Neuronal stem cell (in vitro differentiated cells): ENCODE measurements around the gene CFAP221. TPM values are rescaled to one million over a fixed set of nuclear protein-coding genes. Genes with fewer than 3 reads are reported as not detected.

Source experiments
- DNase-seq: peaks from one replicate; pipeline ENCODE4 v3.0.0-alpha.2; 2013; ENCODE audit warnings: low spot score
- H2AFZ ChIP-seq: one replicate; pipeline ENCODE4 v1.6.1; 2013; ENCODE audit warnings: mild to moderate bottlenecking, low read length, inconsistent platforms
- H2AK5ac ChIP-seq: 2 replicates; pipeline ENCODE4 v1.6.1; 2013; ENCODE audit warnings: low read depth, mild to moderate bottlenecking, inconsistent platforms, low read length, moderate library complexity, mixed read lengths
- H2BK120ac ChIP-seq: 2 replicates; pipeline ENCODE4 v1.6.1; 2013; ENCODE audit warnings: low read depth, mild to moderate bottlenecking, inconsistent platforms, low read length, moderate library complexity, mixed read lengths
- H2BK12ac ChIP-seq: one replicate; pipeline ENCODE4 v1.6.1; 2013; ENCODE audit warnings: low read length, inconsistent platforms
- H2BK15ac ChIP-seq: 2 replicates; pipeline ENCODE4 v1.6.1; 2013; ENCODE audit warnings: mild to moderate bottlenecking, low read length, inconsistent platforms, mixed read lengths
- H2BK5ac ChIP-seq: one replicate; pipeline ENCODE4 v1.6.1; 2013; ENCODE audit warnings: inconsistent platforms, mild to moderate bottlenecking, low read length, moderate library complexity
- H3K14ac ChIP-seq: one replicate; pipeline ENCODE4 v1.6.1; 2013; ENCODE audit warnings: low read length, inconsistent platforms
- H3K18ac ChIP-seq: 2 replicates; pipeline ENCODE4 v1.6.1; 2013; ENCODE audit warnings: low read length, inconsistent platforms
- H3K23ac ChIP-seq: 2 replicates; pipeline ENCODE4 v1.6.1; 2013; ENCODE audit warnings: low read depth, mild to moderate bottlenecking, mixed read lengths, low read length, inconsistent platforms; ENCODE audit not compliant: poor library complexity
- H3K27ac ChIP-seq: replicated peaks from 3 replicates; pipeline ENCODE4 v1.5.1; 2013; ENCODE audit warnings: low read length, inconsistent platforms
- H3K27me3 ChIP-seq, 3 experiments: 2 replicates each; pipeline ENCODE4 v1.6.1; 2013; ENCODE audit warnings: low read length in 3 of 3, mild to moderate bottlenecking in 2 of 3, inconsistent platforms in 1 of 3, low read depth in 1 of 3, mixed read lengths in 1 of 3, moderate library complexity in 1 of 3; ENCODE audit not compliant: control insufficient read depth in 3 of 3, insufficient read depth in 3 of 3
- H3K36me3 ChIP-seq, 2 donors: replicated peaks in 1 of 2; 2 replicates each; pipeline ENCODE4 v1.6.1; 2013; ENCODE audit warnings: low read length in 2 of 2; ENCODE audit not compliant: control insufficient read depth in 2 of 2, insufficient read depth in 2 of 2
- H3K4ac ChIP-seq: 2 replicates; pipeline ENCODE4 v1.6.1; 2013; ENCODE audit warnings: inconsistent platforms, mild to moderate bottlenecking, low read length, moderate library complexity
- H3K4me1 ChIP-seq, 2 donors: 1 replicate in 1 of 2; 2 replicates in 1 of 2; pipeline ENCODE4 v1.6.1; 2013; ENCODE audit warnings: low read length in 2 of 2, low read depth in 1 of 2; ENCODE audit not compliant: control insufficient read depth in 2 of 2, insufficient read depth in 1 of 2
- H3K4me2 ChIP-seq: one replicate; pipeline ENCODE4 v1.6.1; 2013; ENCODE audit warnings: mild to moderate bottlenecking, low read length, inconsistent platforms; ENCODE audit not compliant: insufficient read depth, poor library complexity, severe bottlenecking
- H3K4me3 ChIP-seq, 2 donors: 2 replicates each; pipeline ENCODE4 v1.5.1; 2013; ENCODE audit warnings: low read length in 2 of 2, mild to moderate bottlenecking in 2 of 2, inconsistent platforms in 1 of 2, moderate library complexity in 1 of 2
- H3K79me1 ChIP-seq: one replicate; pipeline ENCODE4 v1.6.1; 2013; ENCODE audit warnings: low read depth, mild to moderate bottlenecking, inconsistent platforms, low read length, moderate library complexity
- H3K9ac ChIP-seq: one replicate; pipeline ENCODE4 v1.6.1; 2013; ENCODE audit warnings: mild to moderate bottlenecking, low read depth, low read length, inconsistent platforms; ENCODE audit not compliant: poor library complexity
- H3K9me3 ChIP-seq, 2 donors: replicated peaks in 1 of 2; 2 replicates each; pipeline versions ENCODE3 to v1.6.1; 2013; ENCODE audit warnings: low read length in 2 of 2, mild to moderate bottlenecking in 2 of 2, inconsistent platforms in 1 of 2, low read depth in 1 of 2, mixed read lengths in 1 of 2, moderate library complexity in 1 of 2; ENCODE audit not compliant: control insufficient read depth in 2 of 2, insufficient read depth in 1 of 2
- H4K8ac ChIP-seq: one replicate; pipeline ENCODE4 v1.6.1; 2013; ENCODE audit warnings: low read depth, mild to moderate bottlenecking, inconsistent platforms, low read length, moderate library complexity
- H4K91ac ChIP-seq: one replicate; pipeline ENCODE4 v1.6.1; 2013; ENCODE audit warnings: low read length, low read depth, mild to moderate bottlenecking, inconsistent platforms; ENCODE audit not compliant: poor library complexity
- WGBS, 2 donors: extraction: QIAGEN DNeasy Blood & Tissue Kit; methylation state at CpG; one replicate each; pipeline ENCODE4 v1.1.7; 2013; ENCODE audit warnings: missing lambda C conversion rate in 2 of 2, mixed read lengths in 1 of 2; ENCODE audit not compliant: insufficient read length in 2 of 2, insufficient replicate concordance in 1 of 2; ENCODE audit errors: extremely low coverage in 2 of 2; 5-methylcytosine and 5-hydroxymethylcytosine counted together
- polyA plus RNA-seq, 2 experiments: library from polyadenylated mRNA; stranded (reverse); fragments of 200-250 nt; gene quantifications; one replicate each; pipeline ENCODE4 v1.2.3, GENCODE V29; 2013

The CFAP221 gene
- polyA plus RNA-seq (2013, experiment 1 of 2): 2.2 TPM
- polyA plus RNA-seq (2013, experiment 2 of 2): 2.8 TPM

GRCh38 chr2:119544075-119544938, at the start of gene CFAP221:
Gene CFAP221 (plus strand): TSS chr2:119544449. CDS start chr2:119546132, 1,683 bp downstream.
- H3K4me1 ChIP-seq: peaks cover 10 to 22% of the 10 kb centered on the region in 2 donors

GRCh38 chr2:119495948-119496347, 48.3 kb upstream of the CFAP221 start:
- Histone ChIP-seq H4K8ac (no peak overlapping the region), H3K4ac (no peak overlapping the region), H3K4me2 (no peak overlapping the region), H3K4me3 (no peak overlapping the region), H3K14ac (no peak overlapping the region), H3K79me1 (no peaks in the 10 kb centered on the region), H3K36me3 (no peaks in the 10 kb centered on the region), H2BK120ac (no peak overlapping the region), H3K4me1 (peaks cover 0 to 4% of the 10 kb centered on the region in 2 donors), H2BK12ac (no peak overlapping the region), H2BK15ac (no peak overlapping the region), H3K27ac (no peak overlapping the region), H3K23ac (no peak overlapping the region), H3K9me3 (peaks cover 1 to 11% of the 10 kb centered on the region in 2 donors), H2BK5ac (no peak overlapping the region), H2AFZ (no peak overlapping the region), H3K9ac (no peak overlapping the region), H2AK5ac (no peak overlapping the region), H3K18ac (no peak overlapping the region), H4K91ac (no peak overlapping the region), H3K27me3 (peaks cover 0 to 5% (median 0%) of the 10 kb centered on the region in 3 experiments)
- DNase-seq: no peak
- no CpG with 5 or more reads among the region's 2 CpGs for WGBS, 2 donors

More at GRCh38 chr2:119544075-119544938, at the start of gene CFAP221:
- no peak within 1 kb of the TSS for H2BK5ac ChIP-seq
- DNase-seq: peak; percentile 85
- no peak within 1 kb of the TSS for H2AK5ac ChIP-seq
- peak within 1 kb of the TSS; percentile 53 for H2BK12ac ChIP-seq
- peak within 1 kb of the TSS; percentile 86 for H3K14ac ChIP-seq
- H4K8ac ChIP-seq: no peak within 1 kb of the TSS
- peak within 1 kb of the TSS; percentile 91 for H3K9ac ChIP-seq
- H3K4me2 ChIP-seq: peak within 1 kb of the TSS; percentile 81
- peaks cover 1 to 33% of the 10 kb centered on the region in 2 donors for H3K36me3 ChIP-seq
- H3K27me3 ChIP-seq: no peaks in the 10 kb centered on the region
- H3K27ac ChIP-seq: peak within 1 kb of the TSS; percentile 78
- no peak within 1 kb of the TSS for H2BK120ac ChIP-seq
- no CpG with 5 or more reads among the region's 89 CpGs for WGBS, 2 donors
- peak within 1 kb of the TSS; percentile 95 for H3K18ac ChIP-seq
- no peak within 1 kb of the TSS for H3K4ac ChIP-seq
- peak within 1 kb of the TSS; percentile 69 to 82 for H3K4me3 ChIP-seq
- H3K9me3 ChIP-seq: peaks cover 0 to 7% of the 10 kb centered on the region in 2 donors
- H3K79me1 ChIP-seq: no peaks in the 10 kb centered on the region
- H2AFZ ChIP-seq: peak within 1 kb of the TSS; percentile 89
- H4K91ac ChIP-seq: no peak within 1 kb of the TSS
- peak within 1 kb of the TSS; percentile 43 for H2BK15ac ChIP-seq
- peak within 1 kb of the TSS; percentile 78 for H3K23ac ChIP-seq

- peaks cover 0 to 3% (median 0%) of the 10 kb centered on the region in 3 experiments for H3K27me3 ChIP-seq
- H2AK5ac ChIP-seq: no peak overlapping the region
- H3K79me1 ChIP-seq: no peaks in the 10 kb centered on the region
- no peak for DNase-seq
- H2BK120ac ChIP-seq: peak overlapping the region; percentile 54
- no CpG with 5 or more reads among the region's 4 CpGs for WGBS, 2 donors
- H2BK12ac ChIP-seq: no peak overlapping the region
- H3K4me1 ChIP-seq: peaks cover 0 to 4% of the 10 kb centered on the region in 2 donors
- H2BK15ac ChIP-seq: no peak overlapping the region
- H3K4me3 ChIP-seq: no peak overlapping the region
- H3K23ac ChIP-seq: no peak overlapping the region
- H3K4me2 ChIP-seq: no peak overlapping the region
- H3K36me3 ChIP-seq: no peaks in the 10 kb centered on the region
- H3K9ac ChIP-seq: no peak overlapping the region
- H3K18ac ChIP-seq: no peak overlapping the region
- no peak overlapping the region for H2AFZ ChIP-seq
- H2BK5ac ChIP-seq: no peak overlapping the region
- no peak overlapping the region for H4K91ac ChIP-seq
- H4K8ac ChIP-seq: no peak overlapping the region
- H3K9me3 ChIP-seq: peaks cover 1 to 11% of the 10 kb centered on the region in 2 donors
- no peak overlapping the region for H3K27ac ChIP-seq
- no peak overlapping the region for H3K14ac ChIP-seq
- H3K4ac ChIP-seq: no peak overlapping the region
These were observed 47.6 kb upstream of the CFAP221 start for GRCh38 chr2:119496682-119497081.

GRCh38 chr2:119508756-119509155, 35.5 kb upstream of the CFAP221 start:
- WGBS, 2 donors: no CpG with 5 or more reads among the region's 6 CpGs
- H2AFZ ChIP-seq: no peak overlapping the region
- H3K9ac ChIP-seq: no peak overlapping the region
- no peak overlapping the region for H3K4ac ChIP-seq
- no peaks in the 10 kb centered on the region for H3K9me3 ChIP-seq
- no peak overlapping the region for H3K14ac ChIP-seq
- H3K23ac ChIP-seq: no peak overlapping the region
- H2BK120ac ChIP-seq: no peak overlapping the region
- no peak overlapping the region for H4K8ac ChIP-seq
- H2BK15ac ChIP-seq: no peak overlapping the region
- H3K79me1 ChIP-seq: no peaks in the 10 kb centered on the region
- H2AK5ac ChIP-seq: no peak overlapping the region
- no peak for DNase-seq
- no peaks in the 10 kb centered on the region for H3K4me1 ChIP-seq
- no peak overlapping the region for H3K27ac ChIP-seq
- no peak overlapping the region for H3K4me2 ChIP-seq
- H3K4me3 ChIP-seq: no peak overlapping the region
- no peak overlapping the region for H2BK5ac ChIP-seq
- no peak overlapping the region for H4K91ac ChIP-seq
- H3K36me3 ChIP-seq: no peaks in the 10 kb centered on the region
- no peak overlapping the region for H3K18ac ChIP-seq
- H2BK12ac ChIP-seq: no peak overlapping the region
- H3K27me3 ChIP-seq: peaks cover 0 to 8% (median 0%) of the 10 kb centered on the region in 3 experiments
